Right lobe of liver (tissue), 4 donors: ENCODE data around the gene SRRM1.

Source experiments
- CTCF ChIP-seq, 4 donors: fragments of 200-600 bp in 3 of 4; fragments of 450-650 bp in 1 of 4; IDR thresholded peaks; one replicate each; pipeline versions ENCODE4 v1.5.1 to v1.8.0; 2016 to 2022; ENCODE audit warnings: antibody characterized with exemption in 4 of 4, mild to moderate bottlenecking in 2 of 4
- POLR2A ChIP-seq: fragments of 450-650 bp; IDR thresholded peaks from one replicate; pipeline ENCODE4 v1.6.1; 2017; ENCODE audit warnings: antibody characterized with exemption, mild to moderate bottlenecking
- donor health status: DM: no; HTN: no; CAD: no.
- donor health status: DM: no; HTN: no; CAD: no.
- donor health status: DM: no; HTN: yes; CAD: no.

GRCh38 chr1:24594328-24594598, 48.8 kb upstream of the SRRM1 start:
- no peak for TF ChIP-seq CTCF (IDR thresholded peaks at IDR 0.05)
- no peak for TF ChIP-seq POLR2A
